HCT116 (cell line): ENCODE measurements around the gene VWC2L. TPM values are rescaled to one million over a fixed set of nuclear protein-coding genes. Genes with fewer than 3 reads are reported as not detected.

Experiments
- ATAC-seq: fragments of 200-7000 bp; cut with Tn5 transposase; 2 replicates; pipeline ENCODE4 v1.9.1; 2020; ENCODE audit warnings: mild to moderate bottlenecking, moderate library complexity
- BruUV-seq: library from RNA; stranded (reverse); fragments of 400-500 nt; replicated peaks from 2 replicates; lab custom pipeline; 2021; lab: Mats Ljungman, UMichigan
- CTCF ChIA-PET: fragments of 300-600 bp; sonication (Branson Sonifier 250); formaldehyde crosslinking; loops from one replicate; lab custom pipeline; 2021; ENCODE audit warnings: antibody characterized with exemption; lab: Charles Lee
- POLR2A ChIA-PET: fragments of 300-600, 350-600 bp; sonication (Branson Sonifier 250); formaldehyde crosslinking; loops from one replicate; lab custom pipeline; 2021; ENCODE audit warnings: antibody characterized with exemption; lab: Charles Lee
- RAD21 ChIA-PET, 2 experiments: fragments of 300-600 bp; sonication (Branson Sonifier 250); formaldehyde crosslinking; loops; one replicate each; lab custom pipeline; 2023; ENCODE audit warnings: low total read pairs in 2 of 2; ENCODE audit not compliant: uncharacterized antibody in 2 of 2, unreplicated experiment in 2 of 2, low non-redundant PET in 1 of 2; lab: Charles Lee
- DNase-seq: peaks from one replicate; pipeline ENCODE4 v3.0.0-alpha.2; 2010; ENCODE audit warnings: low read depth, low spot score
- H2AFZ ChIP-seq: fragments of 200-600 bp; shearing (Covaris generic), sonication (generic); 2 replicates; pipeline ENCODE4 v1.6.1; 2017; ENCODE audit warnings: low read depth, mixed run types, mixed read lengths, antibody characterized with exemption, low read length; ENCODE audit not compliant: poor library complexity, severe bottlenecking
- H3K27ac ChIP-seq: 2 replicates; pipeline ENCODE4 v1.5.1; 2012; ENCODE audit warnings: low read depth, low read length
- H3K27me3 ChIP-seq: fragments of 200-600 bp; sonication (generic); 2 replicates; pipeline ENCODE4 v1.6.1; 2016; ENCODE audit warnings: mixed run types, low read length, mixed read lengths; ENCODE audit not compliant: insufficient read depth
- H3K36me3 ChIP-seq, 2 experiments: fragments of 200-500 bp in 1 of 2; fragments of 200-600 bp in 1 of 2; sonication (Bioruptor generic) in 1 of 2; sonication (generic) in 1 of 2; 2 replicates each; pipeline versions ENCODE4 v1.5.1 to v1.6.1; 2014 to 2016; ENCODE audit warnings: low read length in 2 of 2, inconsistent platforms in 1 of 2, mixed read lengths in 1 of 2, mixed run types in 1 of 2; ENCODE audit not compliant: insufficient read depth in 2 of 2, control insufficient read depth in 1 of 2
- H3K4me1 ChIP-seq, 2 experiments: fragments of 200-600 bp in 1 of 2; sonication (generic) in 1 of 2; 2 replicates each; pipeline versions ENCODE4 v1.5.1 to v1.6.1; 2012 to 2017; ENCODE audit warnings: low read length in 2 of 2, inconsistent platforms in 1 of 2, mild to moderate bottlenecking in 1 of 2, mixed read lengths in 1 of 2, mixed run types in 1 of 2, moderate library complexity in 1 of 2; ENCODE audit not compliant: insufficient read depth in 2 of 2, control insufficient read depth in 1 of 2
- H3K4me2 ChIP-seq: fragments of 200-600 bp; sonication (generic); 2 replicates; pipeline ENCODE4 v1.6.1; 2017; ENCODE audit warnings: mixed run types, low read length, mixed read lengths
- H3K4me3 ChIP-seq, 2 experiments: fragments of 200-600 bp in 1 of 2; sonication (generic) in 1 of 2; replicated peaks in 1 of 2; 2 replicates each; pipeline ENCODE4 v1.5.1; 2011 to 2016; ENCODE audit warnings: low read length in 2 of 2, control low read depth in 1 of 2, low read depth in 1 of 2, mild to moderate bottlenecking in 1 of 2, mixed read lengths in 1 of 2, mixed run types in 1 of 2
- H3K79me2 ChIP-seq: fragments of 200-600 bp; sonication (generic); 2 replicates; pipeline ENCODE4 v1.6.1; 2017; ENCODE audit warnings: mild to moderate bottlenecking, mixed run types, low read length, moderate library complexity, mixed read lengths; ENCODE audit not compliant: insufficient read depth
- H3K9ac ChIP-seq: fragments of 200-600 bp; sonication (generic); 2 replicates; pipeline ENCODE4 v1.6.1; 2016; ENCODE audit warnings: low read length, mixed read lengths
- H3K9me2 ChIP-seq: fragments of 200-600 bp; sonication (generic), shearing (Covaris generic); 2 replicates; pipeline ENCODE4 v1.6.1; 2017; ENCODE audit warnings: mixed run types, mild to moderate bottlenecking, moderate library complexity; ENCODE audit not compliant: insufficient read depth
- H3K9me3 ChIP-seq, 2 experiments: fragments of 200-500 bp in 1 of 2; fragments of 200-600 bp in 1 of 2; sonication (Bioruptor generic) in 1 of 2; sonication (generic) in 1 of 2; 2 replicates each; pipeline ENCODE4 v1.6.1; 2014 to 2017; ENCODE audit warnings: low read length in 2 of 2, mixed read lengths in 2 of 2, inconsistent platforms in 1 of 2, low read depth in 1 of 2, mild to moderate bottlenecking in 1 of 2, mixed run types in 1 of 2, moderate library complexity in 1 of 2; ENCODE audit not compliant: control insufficient read depth in 1 of 2, insufficient read depth in 1 of 2
- H4K20me1 ChIP-seq: fragments of 200-600 bp; sonication (generic), shearing (Covaris generic); 2 replicates; pipeline ENCODE4 v1.6.1; 2017; ENCODE audit warnings: mixed run types, mild to moderate bottlenecking, moderate library complexity; ENCODE audit not compliant: insufficient read depth
- CEBPB ChIP-seq: IDR thresholded peaks from 2 replicates; pipeline ENCODE4 v1.6.1; 2012; ENCODE audit warnings: low read depth
- EGR1 ChIP-seq: IDR thresholded peaks from 2 replicates; pipeline ENCODE4 v1.6.1; 2012; ENCODE audit warnings: low read depth
- EZH2 ChIP-seq: fragments of 200-600 bp; sonication (generic); IDR thresholded peaks from 2 replicates; pipeline ENCODE4 v1.6.1; 2017; ENCODE audit warnings: antibody characterized with exemption, mixed run types
- FOSL1 ChIP-seq: IDR thresholded peaks from 2 replicates; pipeline ENCODE4 v1.6.1; 2012; ENCODE audit warnings: low read depth
- JUND ChIP-seq: IDR thresholded peaks from 2 replicates; pipeline ENCODE4 v1.6.1; 2012
- POLR2AphosphoS5 ChIP-seq: IDR thresholded peaks from 2 replicates; pipeline ENCODE4 v1.6.1; 2011; ENCODE audit warnings: mild to moderate bottlenecking, low read depth, low read length, moderate library complexity
- RAD21 ChIP-seq: IDR thresholded peaks from 2 replicates; pipeline ENCODE4 v1.6.1; 2012; ENCODE audit warnings: low read depth, mild to moderate bottlenecking
- SIN3A ChIP-seq: IDR thresholded peaks from 2 replicates; pipeline ENCODE4 v1.6.1; 2012; ENCODE audit warnings: low read depth
- SP1 ChIP-seq: IDR thresholded peaks from 2 replicates; pipeline ENCODE4 v1.6.1; 2012; ENCODE audit warnings: low read depth
- TCF7L2 ChIP-seq: IDR thresholded peaks from 2 replicates; pipeline ENCODE4 v1.7.0; 2011; ENCODE audit warnings: borderline replicate concordance, inconsistent platforms; ENCODE audit not compliant: insufficient read depth, insufficient read length; ENCODE audit errors: extremely low read depth
- YY1 ChIP-seq: IDR thresholded peaks from 2 replicates; pipeline ENCODE4 v1.6.1; 2011; ENCODE audit warnings: low read length, low read depth, moderate library complexity, mild to moderate bottlenecking; ENCODE audit not compliant: insufficient replicate concordance; ENCODE audit errors: extremely low read depth
- ZFX ChIP-seq: fragments of 450-650 bp; IDR thresholded peaks from 2 replicates; pipeline ENCODE4 v1.6.1; 2017
- ZNF274 ChIP-seq: fragments of 200-500 bp; sonication (Bioruptor generic); IDR thresholded peaks from 2 replicates; pipeline ENCODE4 v1.6.1; 2014; ENCODE audit warnings: mild to moderate bottlenecking, low read depth, low read length, inconsistent platforms
- intact Hi-C: fragments of 100-400 bp; cut with micrococcal nuclease; formaldehyde crosslinking; loops from 2 replicates; pipeline ENCODE4 v1.10.0; 2022
- total RNA-seq: library from RNA; stranded (reverse); gene quantifications from one replicate; pipeline ENCODE4 v1.2.1, GENCODE V29; 2021; ENCODE audit not compliant: unreplicated experiment
- TF ChIP-seq, protein P1 (sequence below): IDR thresholded peaks from 2 replicates; pipeline ENCODE4 v1.6.1; 2011; ENCODE audit warnings: mild to moderate bottlenecking, low read length, moderate library complexity; ENCODE audit not compliant: insufficient replicate concordance; ENCODE audit errors: extremely low read depth
- TF ChIP-seq, protein P2 (sequence below): IDR thresholded peaks from 2 replicates; pipeline ENCODE4 v1.6.1; 2012

VWC2L gene
- total RNA-seq, 1 experiment from 2014 or later, result not detected

GRCh38 chr2:214471990-214472389 lies 61.1 kb downstream of the VWC2L start:
- Histone ChIP-seq H3K27ac (no peak overlapping the region), H3K4me3 (no peak overlapping the region), H3K79me2 (no peaks in the 10 kb centered on the region), H4K20me1 (no peaks in the 10 kb centered on the region), H3K9me2 (no peaks in the 10 kb centered on the region)
- ChIA-PET CTCF (no interaction called here), RAD21 (no interaction called here)
- ATAC-seq, result no peak
- TF ChIP-seq YY1 (no peak), TCF7L2 (no peak), FOSL1 (no peak), POLR2AphosphoS5 (no peak)
- TF ChIP-seq, all 23 proteins: peak for 0
- H3K4me1 ChIP-seq, result no peaks in the 10 kb centered on the region
- DNase-seq, result no peak
- POLR2A ChIA-PET, result no interaction called here
- no peaks in the 10 kb centered on the region for H3K27me3 ChIP-seq
- H3K36me3 ChIP-seq, result no peaks in the 10 kb centered on the region
- intact Hi-C loops, result no loop called here
- no TSS peak for BruUV-seq
- no peak overlapping the region for H3K9ac ChIP-seq
- H3K4me2 ChIP-seq, result no peak overlapping the region
- H3K9me3 ChIP-seq, result no peaks in the 10 kb centered on the region
- H2AFZ ChIP-seq, result no peak overlapping the region

DNA sequence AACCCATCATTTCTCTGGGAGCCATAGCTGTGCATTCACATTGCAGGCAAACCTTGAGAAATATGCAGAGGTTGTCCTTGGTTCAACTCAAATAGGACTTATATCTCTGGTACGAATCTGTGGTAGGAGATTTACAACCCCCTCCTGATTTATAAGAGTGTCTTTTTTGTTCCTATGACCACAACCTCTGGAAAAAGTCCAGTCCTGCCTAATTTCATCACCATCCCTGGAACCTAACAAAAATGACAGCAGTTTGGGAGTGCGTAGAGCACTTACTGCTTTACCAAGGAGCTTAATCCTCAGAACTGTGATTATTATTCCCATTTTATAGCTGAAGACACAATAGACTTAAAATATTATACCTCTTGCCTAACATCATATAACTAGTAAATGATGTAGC lies 66.5 kb downstream of the VWC2L start:
- H3K9ac ChIP-seq, result no peak overlapping the region
- no peaks in the 10 kb centered on the region for H3K9me3 ChIP-seq
- BruUV-seq, result no TSS peak
- no peak overlapping the region for H2AFZ ChIP-seq
- no peaks in the 10 kb centered on the region for H3K36me3 ChIP-seq
- intact Hi-C loops, result no loop called here
- H3K4me2 ChIP-seq, result no peak overlapping the region
- DNase-seq (no peak), ATAC-seq (no peak)
- H3K27me3 ChIP-seq, result no peaks in the 10 kb centered on the region
- H3K79me2 ChIP-seq, result no peaks in the 10 kb centered on the region
- no peaks in the 10 kb centered on the region for H3K9me2 ChIP-seq
- TF ChIP-seq RAD21, result no peak
- no peak for TF ChIP-seq ZNF274
- no peak for TF ChIP-seq SIN3A
- TF ChIP-seq, protein P1, sequence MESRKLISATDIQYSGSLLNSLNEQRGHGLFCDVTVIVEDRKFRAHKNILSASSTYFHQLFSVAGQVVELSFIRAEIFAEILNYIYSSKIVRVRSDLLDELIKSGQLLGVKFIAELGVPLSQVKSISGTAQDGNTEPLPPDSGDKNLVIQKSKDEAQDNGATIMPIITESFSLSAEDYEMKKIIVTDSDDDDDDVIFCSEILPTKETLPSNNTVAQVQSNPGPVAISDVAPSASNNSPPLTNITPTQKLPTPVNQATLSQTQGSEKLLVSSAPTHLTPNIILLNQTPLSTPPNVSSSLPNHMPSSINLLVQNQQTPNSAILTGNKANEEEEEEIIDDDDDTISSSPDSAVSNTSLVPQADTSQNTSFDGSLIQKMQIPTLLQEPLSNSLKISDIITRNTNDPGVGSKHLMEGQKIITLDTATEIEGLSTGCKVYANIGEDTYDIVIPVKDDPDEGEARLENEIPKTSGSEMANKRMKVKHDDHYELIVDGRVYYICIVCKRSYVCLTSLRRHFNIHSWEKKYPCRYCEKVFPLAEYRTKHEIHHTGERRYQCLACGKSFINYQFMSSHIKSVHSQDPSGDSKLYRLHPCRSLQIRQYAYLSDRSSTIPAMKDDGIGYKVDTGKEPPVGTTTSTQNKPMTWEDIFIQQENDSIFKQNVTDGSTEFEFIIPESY, result no peak
- no peak for TF ChIP-seq EZH2
- no peak for TF ChIP-seq CEBPB
- TF ChIP-seq EGR1, result no peak
- no peak for TF ChIP-seq JUND
- TF ChIP-seq, protein P2, sequence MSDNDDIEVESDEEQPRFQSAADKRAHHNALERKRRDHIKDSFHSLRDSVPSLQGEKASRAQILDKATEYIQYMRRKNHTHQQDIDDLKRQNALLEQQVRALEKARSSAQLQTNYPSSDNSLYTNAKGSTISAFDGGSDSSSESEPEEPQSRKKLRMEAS, result no peak
- no peak for TF ChIP-seq SP1
- TF ChIP-seq POLR2AphosphoS5, result no peak
- TF ChIP-seq ZFX, result no peak
- RAD21 ChIA-PET, result no interaction called here
- H4K20me1 ChIP-seq, result no peaks in the 10 kb centered on the region
- H3K27ac ChIP-seq, result no peak overlapping the region
- POLR2A ChIA-PET, result no interaction called here
- H3K4me1 ChIP-seq, result peaks cover 0 to 6% of the 10 kb centered on the region in 2 experiments; a peak in 1 of 4 replicates
- no peak overlapping the region for H3K4me3 ChIP-seq
- CTCF ChIA-PET, result no interaction called here
